HG02973 (cell line): Measurements from ENCODE around the gene TREML2.
"Not testable (repeated sequence)": the region's sequence is repeated elsewhere in the genome, so short reads cannot be mapped to it uniquely, and the experiment has no call there.

ENCODE experiments used
- ATAC-seq: cut with Tn5 transposase; IDR thresholded peaks from one replicate; pipeline ENCODE4 v1.9.1; 2021; ENCODE audit warnings: moderate library complexity; ENCODE audit not compliant: unreplicated experiment

The TREML2 gene

GRCh38 chr6:41209547-41210320 lies 8.8 kb upstream of the TREML2 start:
- ATAC-seq, result no peak

GRCh38 chr6:41208439-41209106 lies 7.6 kb upstream of the TREML2 start:
- no peak for ATAC-seq

- ATAC-seq, result no peak
Measured at GRCh38 chr6:41204156-41204555, 3.2 kb upstream of the TREML2 start.

- ATAC-seq, result no peak
Measured at GRCh38 chr6:41201764-41202173, 820 bp upstream of the TREML2 start.

- ATAC-seq, result peak; percentile 19
Measured at GRCh38 chr6:41200296-41200900, 551 bp downstream of the TREML2 start.

GRCh38 chr6:41199552-41200246 lies 1.2 kb downstream of the TREML2 start:
- peak; percentile 47 for ATAC-seq

GRCh38 chr6:41197234-41197633 lies 3.7 kb downstream of the TREML2 start:
- no peak for ATAC-seq

GRCh38 chr6:41194386-41194785 lies 6.6 kb downstream of the TREML2 start:
- ATAC-seq, result no peak

- ATAC-seq, result no peak
Measured at GRCh38 chr6:41193884-41194283, 7.1 kb downstream of the TREML2 start.

GRCh38 chr6:41193171-41193734 lies 7.7 kb downstream of the TREML2 start:
- no peak for ATAC-seq

- ATAC-seq, result no peak
Measured at GRCh38 chr6:41191569-41191968, 9.4 kb downstream of the TREML2 start.

- no peak for ATAC-seq
Measured at GRCh38 chr6:41190791-41191190, 10.2 kb downstream of the TREML2 start.

GRCh38 chr6:41189967-41190366 lies 11.0 kb downstream of the TREML2 start:
- ATAC-seq, result no peak

- ATAC-seq, result not testable (repeated sequence)
Measured at GRCh38 chr6:41189046-41189445, 11.9 kb downstream of the TREML2 start.

GRCh38 chr6:41187924-41188886 lies 12.7 kb downstream of the TREML2 start:
- no peak for ATAC-seq

- no peak for ATAC-seq
Measured at GRCh38 chr6:41186031-41186562, 14.9 kb downstream of the TREML2 start.

- ATAC-seq, result no peak
Measured at GRCh38 chr6:41184761-41185160, 16.2 kb downstream of the TREML2 start.

- peak; percentile 67 for ATAC-seq
Measured at GRCh38 chr6:41182069-41183034, 18.6 kb downstream of the TREML2 start.

GRCh38 chr6:41181566-41181965 lies 19.4 kb downstream of the TREML2 start:
- no peak for ATAC-seq
